ENCODE data around the gene TOMM40L.

Gene TOMM40L

DNA sequence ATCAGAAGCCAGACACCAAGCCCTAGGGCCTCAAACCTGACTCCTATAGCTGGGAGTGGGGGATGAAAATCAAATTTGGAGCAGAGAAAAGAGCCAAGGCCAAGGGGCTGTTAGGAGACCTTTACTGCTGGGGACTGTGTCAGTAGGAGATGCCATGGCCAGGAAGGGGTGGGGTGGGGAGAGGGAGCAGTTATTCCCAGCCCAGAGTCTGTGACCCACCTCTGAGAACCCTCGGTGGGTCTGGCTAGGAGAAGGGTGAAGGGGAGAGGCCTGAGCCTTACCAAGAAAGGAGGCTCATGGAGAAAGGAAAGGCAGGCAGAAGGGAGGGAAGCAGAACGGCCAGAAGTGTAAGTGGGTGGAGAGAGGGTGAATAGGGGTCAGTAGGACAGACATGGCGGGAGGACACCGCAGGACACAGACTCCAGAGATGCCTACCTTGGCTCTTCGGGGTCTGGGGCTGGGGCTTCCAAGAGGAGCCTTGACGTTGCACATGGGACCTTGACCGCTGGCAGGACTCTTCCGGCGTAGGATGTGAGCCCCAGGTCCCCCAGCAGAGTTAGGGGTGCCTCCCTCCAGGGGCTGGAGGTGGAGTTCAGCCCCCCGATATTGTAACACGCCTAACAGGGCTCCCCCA is 28.2 kb upstream of the TOMM40L start:
- DNase-seq (ENCODE audit: low spot score) = no peak

- DNase-seq (ENCODE audit: low spot score) = no peak
Observed at GRCh38 chr1:161198194-161198896, 27.5 kb upstream of the TOMM40L start.

- DNase-seq (ENCODE audit: low spot score) = no peak
Observed at GRCh38 chr1:161198897-161199431, 26.9 kb upstream of the TOMM40L start, which contains the start of gene ADAMTS4. Gene ADAMTS4 (minus strand): TSS chr1:161199054. CDS start chr1:161198627, 427 bp downstream.

DNA sequence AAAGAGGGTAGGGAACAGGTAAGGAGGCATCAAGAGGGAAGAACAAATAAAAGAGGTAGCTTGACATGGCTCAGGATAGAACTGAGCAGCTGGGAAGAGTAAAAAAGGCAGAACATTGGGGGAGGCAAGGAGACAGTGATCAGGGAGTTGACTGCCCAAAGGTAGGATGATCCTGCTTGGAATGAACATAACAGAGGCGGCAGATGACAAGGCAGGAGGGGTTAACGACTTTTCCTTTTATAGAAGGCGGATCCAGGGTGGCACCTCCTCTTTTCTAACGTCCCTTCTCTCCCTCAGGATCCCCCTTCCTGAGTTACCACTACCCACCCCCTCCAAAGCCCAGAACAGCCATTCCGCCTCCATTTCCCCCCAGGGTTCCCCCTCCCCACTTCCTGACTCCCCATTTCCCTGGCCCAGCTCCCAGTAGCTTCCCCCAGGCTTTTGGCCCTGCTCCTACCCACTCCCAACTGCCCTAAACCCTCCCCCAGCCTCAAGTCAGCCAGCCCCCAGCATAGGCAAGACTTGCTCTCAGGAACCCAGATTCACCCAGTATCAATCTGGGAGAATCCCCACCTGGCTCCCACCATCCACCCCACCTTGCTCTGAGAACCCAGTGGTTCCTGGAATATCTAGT is 26.2 kb upstream of the TOMM40L start:
- DNase-seq (ENCODE audit: low spot score) = no peak

DNA sequence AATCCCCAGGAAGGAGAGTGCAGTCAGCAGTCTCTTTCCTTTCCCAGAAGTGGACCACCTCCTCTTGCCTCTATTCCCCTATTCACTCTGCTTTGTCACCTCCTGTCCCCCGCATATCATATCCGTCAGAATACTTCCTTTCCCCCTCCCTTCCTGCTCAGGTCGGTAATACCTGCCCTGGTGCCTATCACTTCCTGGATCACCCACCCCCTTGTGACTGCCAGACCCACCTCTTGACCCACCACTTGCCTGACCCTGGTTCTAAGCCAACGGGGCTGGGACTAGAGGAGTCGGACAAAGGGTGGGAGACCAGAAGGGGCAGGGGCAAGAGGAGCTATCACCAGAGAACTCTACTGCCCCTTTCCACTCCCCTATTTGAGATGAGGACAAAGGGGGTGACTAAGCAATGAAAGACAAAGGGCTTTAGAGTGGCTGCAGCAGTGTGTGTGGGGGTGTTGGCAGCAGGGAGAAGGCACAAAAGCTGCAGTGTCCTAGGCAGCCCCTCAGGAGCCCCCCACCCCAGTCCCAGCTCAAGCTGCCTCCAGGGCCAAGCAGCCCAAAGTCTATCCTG is 25.4 kb upstream of the TOMM40L start:
- DNase-seq (ENCODE audit: low spot score) = no peak

DNA sequence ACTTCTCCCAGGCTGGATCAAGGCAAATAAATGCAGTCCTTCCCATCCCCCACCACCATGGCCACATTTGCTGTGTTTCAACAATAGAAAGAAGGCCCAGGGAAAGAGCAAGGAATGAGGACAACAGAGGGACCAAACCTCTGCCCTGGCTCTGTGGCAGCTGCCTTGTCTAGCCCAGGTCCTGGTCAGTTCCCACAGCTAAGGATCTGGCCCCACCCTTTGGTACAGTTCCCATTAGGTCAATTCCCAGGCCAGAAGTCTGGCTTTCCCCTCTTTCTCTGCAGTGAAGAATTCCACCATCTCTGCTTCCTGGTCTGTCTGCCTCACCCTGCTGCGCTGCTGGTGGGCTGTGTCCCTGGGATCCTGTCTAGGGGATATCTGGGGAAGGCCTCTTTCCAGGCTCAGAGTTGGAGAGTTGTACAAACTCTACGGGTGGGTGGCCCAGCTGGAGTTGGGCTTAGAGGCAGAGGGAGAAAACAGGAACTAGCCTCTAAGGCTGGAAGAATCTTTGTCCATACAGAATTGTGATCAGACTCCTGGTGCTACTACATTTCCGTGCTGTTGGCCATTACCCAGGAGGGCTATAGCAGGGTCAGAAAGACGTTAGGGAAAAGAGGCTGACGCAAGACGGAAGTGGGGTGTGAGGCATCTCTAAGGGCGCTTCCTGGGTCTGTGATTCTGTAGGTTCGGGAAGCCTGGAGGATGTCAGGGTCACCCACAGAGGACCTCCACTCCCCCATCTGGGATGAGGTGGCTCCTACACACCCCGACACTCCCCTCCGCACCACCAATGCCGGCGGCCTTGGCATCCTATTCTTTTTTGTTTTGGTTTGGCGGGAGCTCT is 24.6 kb upstream of the TOMM40L start:
- no peak for DNase-seq (ENCODE audit: low spot score)

- peak; percentile 98 for DNase-seq (ENCODE audit: low spot score)
Observed at GRCh38 chr1:161201836-161202712, 23.8 kb upstream of the TOMM40L start, which contains the start of gene NDUFS2. Gene NDUFS2 (plus strand): TSS chr1:161202367. CDS start chr1:161202386, 19 bp downstream.

DNA sequence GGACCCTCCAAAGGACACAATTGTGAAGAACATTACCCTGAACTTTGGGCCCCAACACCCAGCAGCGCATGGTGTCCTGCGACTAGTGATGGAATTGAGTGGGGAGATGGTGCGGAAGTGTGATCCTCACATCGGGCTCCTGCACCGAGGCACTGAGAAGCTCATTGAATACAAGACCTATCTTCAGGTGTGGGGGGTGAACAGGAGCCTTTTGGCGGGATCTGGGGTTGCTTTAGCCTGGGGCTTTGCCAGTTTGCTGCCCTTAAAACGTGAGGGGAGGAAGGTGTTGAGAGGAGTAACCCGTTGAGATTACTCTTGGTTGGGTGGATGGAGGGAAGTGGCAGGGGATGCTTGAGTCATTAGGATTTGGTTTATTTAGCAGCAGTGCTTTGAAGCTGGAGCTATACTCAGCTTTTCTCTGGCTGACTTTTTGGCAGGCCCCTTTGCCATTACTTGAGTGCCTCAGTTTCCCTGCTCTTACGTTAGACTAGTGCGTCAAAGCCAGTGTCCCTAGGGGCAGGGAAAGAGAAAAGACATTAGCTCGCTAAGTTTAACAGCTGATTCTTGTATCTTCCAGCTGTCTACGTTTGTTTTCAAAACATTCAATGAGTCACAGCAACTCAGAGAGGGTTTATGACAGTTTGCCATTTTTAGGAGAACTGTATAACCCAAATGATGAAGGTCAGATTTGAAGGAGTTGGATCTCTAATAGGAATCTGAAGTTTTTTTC is 19.3 kb upstream of the TOMM40L start:
- DNase-seq (ENCODE audit: low spot score) = no peak

- DNase-seq (ENCODE audit: low spot score) = no peak
Observed at GRCh38 chr1:161207173-161207572, 18.7 kb upstream of the TOMM40L start.

DNA sequence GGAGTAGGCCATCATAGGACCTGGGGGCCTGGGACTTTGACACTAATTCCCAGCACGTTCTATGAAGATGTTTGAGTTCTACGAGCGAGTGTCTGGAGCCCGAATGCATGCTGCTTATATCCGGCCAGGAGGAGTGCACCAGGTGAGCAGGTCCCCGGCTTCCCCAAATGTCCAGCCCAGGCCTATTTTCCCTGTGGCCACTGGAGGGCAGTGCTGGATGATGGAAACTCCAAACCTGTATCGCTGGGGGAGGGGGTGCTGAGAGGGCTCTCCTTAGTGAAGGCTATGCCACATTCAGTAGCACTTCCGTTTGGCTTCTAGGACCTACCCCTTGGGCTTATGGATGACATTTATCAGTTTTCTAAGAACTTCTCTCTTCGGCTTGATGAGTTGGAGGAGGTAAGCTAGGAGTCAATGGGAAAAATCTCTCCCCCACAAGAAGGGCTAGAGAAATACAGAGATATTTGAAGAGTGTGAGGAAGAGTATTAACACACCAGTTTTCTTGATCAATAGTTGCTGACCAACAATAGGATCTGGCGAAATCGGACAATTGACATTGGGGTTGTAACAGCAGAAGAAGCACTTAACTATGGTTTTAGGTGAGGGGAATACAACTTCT is 16.0 kb upstream of the TOMM40L start:
- peak; percentile 67 for DNase-seq (ENCODE audit: low spot score)

DNA sequence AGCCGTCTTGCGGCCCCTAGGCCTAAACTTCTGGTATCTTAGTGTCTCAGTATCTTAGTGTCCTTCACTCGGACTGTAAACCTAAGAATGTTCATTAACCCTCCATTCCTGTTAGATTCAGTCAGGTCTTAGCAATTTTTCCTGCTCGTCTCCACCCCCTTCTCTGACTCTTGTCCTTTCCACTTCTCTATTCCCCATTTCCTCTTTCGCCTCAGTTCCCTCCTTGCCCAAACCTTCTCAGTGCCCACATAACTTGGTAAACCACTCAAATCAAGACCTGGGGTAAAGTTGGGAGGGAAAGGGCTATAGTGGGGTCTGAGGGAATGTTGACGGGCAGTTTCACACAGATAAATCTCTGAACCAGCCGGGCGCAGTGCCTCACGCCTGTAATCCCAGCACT is 11.5 kb upstream of the TOMM40L start:
- DNase-seq (ENCODE audit: low spot score) = no peak

GRCh38 chr1:161215076-161215475 is 10.8 kb upstream of the TOMM40L start, which contains the start of gene FCER1G:
Gene FCER1G (plus strand): TSS chr1:161215295. CDS start chr1:161215322, 27 bp downstream.
- DNase-seq (ENCODE audit: low spot score) = no peak

- peak; percentile 24 for DNase-seq (ENCODE audit: low spot score)
Observed at GRCh38 chr1:161216945-161217712, 8.7 kb upstream of the TOMM40L start.

GRCh38 chr1:161217831-161218230 is 8.0 kb upstream of the TOMM40L start:
- no peak for DNase-seq (ENCODE audit: low spot score)

GRCh38 chr1:161218301-161219077 is 7.4 kb upstream of the TOMM40L start:
- DNase-seq (ENCODE audit: low spot score) = no peak

- no peak for DNase-seq (ENCODE audit: low spot score)
Observed at GRCh38 chr1:161219078-161219892, 6.6 kb upstream of the TOMM40L start.

GRCh38 chr1:161220002-161220401 is 5.9 kb upstream of the TOMM40L start:
- DNase-seq (ENCODE audit: low spot score) = no peak

All from activated CD4-positive, alpha-beta T cell treated with anti-CD3 and anti-CD28 coated beads, Interleukin-2, Interleukin-4, amounts not matched to agents 100 ng/mL and 50 ng/mL, durations not matched to agents 16 hours and 8 hours (primary cell).